Smooth muscle cell of the brain vasculature (primary cell): ENCODE measurements around the gene ZNRF3.

ENCODE experiments used
- DNase-seq: peaks from one replicate; pipeline ENCODE4 v3.0.0-alpha.2; 2012; ENCODE audit warnings: low read depth, low spot score

The ZNRF3 gene

GRCh38 chr22:28952857-28953256, 69.5 kb downstream of the ZNRF3 start:
- DNase-seq, result no peak

- DNase-seq, result no peak
Measured at GRCh38 chr22:28953403-28953802, 70.0 kb downstream of the ZNRF3 start.

GRCh38 chr22:28953976-28954880, 70.9 kb downstream of the ZNRF3 start:
- DNase-seq, result no peak

- no peak for DNase-seq
Measured at GRCh38 chr22:28955817-28956216, 72.4 kb downstream of the ZNRF3 start.

GRCh38 chr22:28956506-28956905, 73.1 kb downstream of the ZNRF3 start:
- no peak for DNase-seq

GRCh38 chr22:28958611-28959010, 75.2 kb downstream of the ZNRF3 start:
- DNase-seq, result no peak

- no peak for DNase-seq
Measured at GRCh38 chr22:28962042-28962554, 78.7 kb downstream of the ZNRF3 start.

- DNase-seq, result no peak
Measured at GRCh38 chr22:28963362-28963761, 80.0 kb downstream of the ZNRF3 start.

GRCh38 chr22:28967163-28967665, 83.8 kb downstream of the ZNRF3 start:
- no peak for DNase-seq

GRCh38 chr22:28967969-28968368, 84.6 kb downstream of the ZNRF3 start:
- no peak for DNase-seq

GRCh38 chr22:28969401-28970168, 86.2 kb downstream of the ZNRF3 start:
- no peak for DNase-seq

- DNase-seq, result no peak
Measured at GRCh38 chr22:28973352-28973751, 90.0 kb downstream of the ZNRF3 start.

GRCh38 chr22:28977060-28977459, 93.7 kb downstream of the ZNRF3 start:
- no peak for DNase-seq

GRCh38 chr22:28977481-28977971, 94.2 kb downstream of the ZNRF3 start:
- no peak for DNase-seq

- no peak for DNase-seq
Measured at GRCh38 chr22:28978158-28978557, 94.8 kb downstream of the ZNRF3 start.

- no peak for DNase-seq
Measured at GRCh38 chr22:28978863-28979796, 95.8 kb downstream of the ZNRF3 start.

GRCh38 chr22:28980326-28980725, 97.0 kb downstream of the ZNRF3 start:
- no peak for DNase-seq

- no peak for DNase-seq
Measured at GRCh38 chr22:28981818-28982499, 98.6 kb downstream of the ZNRF3 start.

GRCh38 chr22:28983190-28983589, 99.8 kb downstream of the ZNRF3 start:
- no peak for DNase-seq

- no peak for DNase-seq
Measured at GRCh38 chr22:28983788-28984441, 100.5 kb downstream of the ZNRF3 start.
